ENCODE measurements around the gene ZSWIM3. TPM values are rescaled to one million over a fixed set of nuclear protein-coding genes. Genes with fewer than 3 reads are reported as not detected.

Gene ZSWIM3
- total and polyA plus RNA-seq, 2 of the 13 experiments (the other 11 are each of a cell fraction or from before 2014, with no cell fraction given), result 5.2 to 5.8 TPM

- TF ChIP-seq, protein P1, sequence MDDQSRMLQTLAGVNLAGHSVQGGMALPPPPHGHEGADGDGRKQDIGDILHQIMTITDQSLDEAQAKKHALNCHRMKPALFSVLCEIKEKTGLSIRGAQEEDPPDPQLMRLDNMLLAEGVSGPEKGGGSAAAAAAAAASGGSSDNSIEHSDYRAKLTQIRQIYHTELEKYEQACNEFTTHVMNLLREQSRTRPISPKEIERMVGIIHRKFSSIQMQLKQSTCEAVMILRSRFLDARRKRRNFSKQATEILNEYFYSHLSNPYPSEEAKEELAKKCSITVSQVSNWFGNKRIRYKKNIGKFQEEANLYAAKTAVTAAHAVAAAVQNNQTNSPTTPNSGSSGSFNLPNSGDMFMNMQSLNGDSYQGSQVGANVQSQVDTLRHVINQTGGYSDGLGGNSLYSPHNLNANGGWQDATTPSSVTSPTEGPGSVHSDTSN (CRISPR knock-in tag; IDR thresholded peaks at IDR 0.05; ENCODE audit: borderline replicate concordance), result no peak
- no peak for TF ChIP-seq FOXP1 (IDR thresholded peaks at IDR 0.05)
- TF ChIP-seq FOXP1 (CRISPR knock-in tag; IDR thresholded peaks at IDR 0.05), result no peak
- TF ChIP-seq ZSCAN29 (CRISPR knock-in tag; conservative IDR thresholded peaks at IDR 0.05), result no peak
- TF ChIP-seq ARNT2 (CRISPR knock-in tag; IDR thresholded peaks at IDR 0.05; ENCODE audit: low read depth), result no peak
- TF ChIP-seq ONECUT2 (CRISPR knock-in tag; IDR thresholded peaks at IDR 0.05), result no peak
- TF ChIP-seq MYC (CRISPR knock-in tag; IDR thresholded peaks at IDR 0.05; ENCODE audit: borderline replicate concordance), result peak; percentile 43; the same call in 1 of the 2 replicates
- TF ChIP-seq HNF1A (IDR thresholded peaks at IDR 0.05; ENCODE audit: low read depth), result no peak
- no peak for TF ChIP-seq HNF1A (CRISPR knock-in tag; IDR thresholded peaks at IDR 0.05; ENCODE audit: borderline replicate concordance)
- peak; percentile 22; the same call in 1 of the 2 replicates for TF ChIP-seq BHLHE40 (IDR thresholded peaks at IDR 0.05; ENCODE audit: low read length)
- no peak for TF ChIP-seq NBN (conservative IDR thresholded peaks at IDR 0.05)
- TF ChIP-seq ZNF709 (CRISPR knock-in tag; IDR thresholded peaks at IDR 0.05), result peak; percentile 15; the same call in 1 of the 2 replicates
- no peak for TF ChIP-seq ZNF432 (CRISPR knock-in tag; IDR thresholded peaks at IDR 0.05; ENCODE audit: borderline replicate concordance)
- no peak for TF ChIP-seq TSC22D2 (CRISPR knock-in tag; IDR thresholded peaks at IDR 0.05; ENCODE audit: borderline replicate concordance)
- TF ChIP-seq, protein P2, sequence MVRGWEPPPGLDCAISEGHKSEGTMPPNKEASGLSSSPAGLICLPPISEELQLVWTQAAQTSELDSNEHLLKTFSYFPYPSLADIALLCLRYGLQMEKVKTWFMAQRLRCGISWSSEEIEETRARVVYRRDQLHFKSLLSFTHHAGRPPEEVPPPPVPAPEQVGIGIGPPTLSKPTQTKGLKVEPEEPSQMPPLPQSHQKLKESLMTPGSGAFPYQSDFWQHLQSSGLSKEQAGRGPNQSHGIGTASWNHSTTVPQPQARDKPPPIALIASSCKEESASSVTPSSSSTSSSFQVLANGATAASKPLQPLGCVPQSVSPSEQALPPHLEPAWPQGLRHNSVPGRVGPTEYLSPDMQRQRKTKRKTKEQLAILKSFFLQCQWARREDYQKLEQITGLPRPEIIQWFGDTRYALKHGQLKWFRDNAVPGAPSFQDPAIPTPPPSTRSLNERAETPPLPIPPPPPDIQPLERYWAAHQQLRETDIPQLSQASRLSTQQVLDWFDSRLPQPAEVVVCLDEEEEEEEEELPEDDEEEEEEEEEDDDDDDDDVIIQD (CRISPR knock-in tag; IDR thresholded peaks at IDR 0.05; ENCODE audit: low read depth), result 0 out of 2 replicates have a peak, but pooled peaks have one; percentile 41
- TF ChIP-seq ZNF20 (CRISPR knock-in tag; IDR thresholded peaks at IDR 0.05), result no peak
- TF ChIP-seq CREB1 (IDR thresholded peaks at IDR 0.05), result no peak
- no peak for TF ChIP-seq CREB1 (CRISPR knock-in tag; IDR thresholded peaks at IDR 0.05)
- TF ChIP-seq ATF1 (CRISPR knock-in tag; IDR thresholded peaks at IDR 0.05), result no peak
- peak; percentile 70 for TF ChIP-seq FOXA3 (CRISPR knock-in tag; IDR thresholded peaks at IDR 0.05)
- no peak for TF ChIP-seq HNRNPLL (IDR thresholded peaks at IDR 0.05; ENCODE audit: low read depth, low read length, poor library complexity, severe bottlenecking)
- TF ChIP-seq REST (IDR thresholded peaks at IDR 0.05; ENCODE audit: borderline replicate concordance in 1 of 2, low read depth in 1 of 2, low read length in 2 of 2), result no peak; a peak in 1 of 4 replicates
These were observed 52.0 kb downstream of the ZSWIM3 start (continued) for GRCh38 chr20:45909336-45909808.

All from HepG2 (cell line).